ENCODE data around the gene UBE3A. TPM values are rescaled to one million over a fixed set of nuclear protein-coding genes. Genes with fewer than 3 reads are reported as not detected.

Gene UBE3A
- total RNA-seq (100 to 1,000 TPM in 1 of 2 donors, 10 to 100 TPM in 1; 86.5 to 103 TPM), polyA plus RNA-seq (ENCODE audit: insufficient read depth, low read depth, low replicate concordance) (77.3 TPM)
- long read RNA-seq, donor 1, full-length matches to known transcripts = 11 of 11 reads
- long read RNA-seq, donor 1, partial matches to known transcripts = 0 of 11 reads
- long read RNA-seq, donor 1, other reads (novel, unspliced or antisense) = 0 of 11 reads
- long read RNA-seq, donor 2, full-length matches to known transcripts = 7 of 7 reads
- long read RNA-seq, donor 2, partial matches to known transcripts = 0 of 7 reads
- long read RNA-seq, donor 2, other reads (novel, unspliced or antisense) = 0 of 7 reads

GRCh38 chr15:25438601-25439368 lies at the start of gene UBE3A:
TSS of gene UBE3A (minus strand) at chr15:25439024. CDS start at chr15:25409107, 29,917 bp downstream.
- Histone ChIP-seq H3K9me3 (no peaks in the 10 kb centered on the region), H3K4me1 (peaks cover 7% of the 10 kb centered on the region), H3K36me3 (ENCODE audit: low read depth, missing control alignments) (no peaks in the 10 kb centered on the region), H3K4me3 (peak within 1 kb of the TSS; percentile 97 to 99), H3K27ac (peak within 1 kb of the TSS; percentile 98 to 99), H3K27me3 (no peaks in the 10 kb centered on the region)
- peak; percentile 92 for DNase-seq
- TF ChIP-seq CTCF (IDR thresholded peaks at IDR 0.05) (peak in 1 of 3 experiments; percentile 60), POLR2A (IDR thresholded peaks at IDR 0.05) (peak; percentile 35)
- intact Hi-C loops (cut with DNase I; ENCODE audit: low total_unique reads) = loop anchor here (5.0 kb wide), 1 partner anchor 476 kb away; no protein-coding TSS in a partner anchor
- 1% methylated on average over 80 of the region's 97 CpGs; no CpG with 5 or more reads in 1 of the 2 donors for WGBS, 2 donors

GRCh38 chr15:25487226-25487884 lies 48.5 kb upstream of the UBE3A start:
- Histone ChIP-seq H3K27ac (no peak overlapping the region), H3K4me1 (no peaks in the 10 kb centered on the region), H3K9me3 (no peaks in the 10 kb centered on the region), H3K36me3 (ENCODE audit: low read depth, missing control alignments) (no peaks in the 10 kb centered on the region), H3K4me3 (no peak overlapping the region), H3K27me3 (no peaks in the 10 kb centered on the region)
- TF ChIP-seq POLR2A (IDR thresholded peaks at IDR 0.05) (no peak), CTCF (IDR thresholded peaks at IDR 0.05) (no peak)
- DNase-seq = no peak
- 69 to 78% methylated on average over 5 of the region's 5 CpGs for WGBS, 2 donors
- intact Hi-C loops (cut with DNase I; ENCODE audit: low total_unique reads) = no loop called here

DNA sequence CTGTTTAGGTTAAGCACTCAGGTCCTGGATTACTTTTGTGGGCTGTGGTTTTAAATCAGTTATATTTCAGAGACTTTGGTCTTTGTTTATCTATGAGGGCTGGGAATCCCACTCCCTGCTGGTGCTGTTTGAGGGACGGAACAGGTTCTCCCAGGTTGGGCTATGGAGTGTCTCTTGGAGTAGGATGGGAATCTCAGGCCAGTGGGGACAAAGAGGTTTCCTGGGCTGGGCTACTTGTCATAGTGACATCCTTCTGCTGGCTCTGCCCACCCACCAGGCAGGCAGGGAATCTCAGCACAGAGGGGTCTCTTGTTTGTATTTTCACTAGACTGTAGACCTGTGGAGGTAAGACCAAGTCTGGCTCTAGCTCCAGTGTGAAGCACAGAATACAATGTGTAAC lies 47.2 kb upstream of the UBE3A start:
- Histone ChIP-seq H3K9me3 (no peaks in the 10 kb centered on the region), H3K4me3 (no peak overlapping the region), H3K36me3 (ENCODE audit: low read depth, missing control alignments) (no peaks in the 10 kb centered on the region), H3K27ac (no peak overlapping the region), H3K4me1 (no peaks in the 10 kb centered on the region), H3K27me3 (no peaks in the 10 kb centered on the region)
- intact Hi-C loops (cut with DNase I; ENCODE audit: low total_unique reads) = no loop called here
- no peak for DNase-seq
- TF ChIP-seq CTCF (IDR thresholded peaks at IDR 0.05) (no peak), POLR2A (IDR thresholded peaks at IDR 0.05) (no peak)
- 67 to 81% methylated on average over 1 of the region's 1 CpG for WGBS, 2 donors

- H3K4me3 ChIP-seq = no peak overlapping the region
- no peak for DNase-seq
- intact Hi-C loops (cut with DNase I; ENCODE audit: low total_unique reads) = no loop called here
- TF ChIP-seq CTCF (IDR thresholded peaks at IDR 0.05) = no peak
- TF ChIP-seq POLR2A (IDR thresholded peaks at IDR 0.05) = no peak
- H3K27ac ChIP-seq = no peak overlapping the region
- WGBS, 2 donors = 35 to 44% methylated on average over 10 to 14 of the region's 14 CpGs
- no peaks in the 10 kb centered on the region for H3K4me1 ChIP-seq
- no peaks in the 10 kb centered on the region for H3K9me3 ChIP-seq
- no peaks in the 10 kb centered on the region for H3K27me3 ChIP-seq
- no peaks in the 10 kb centered on the region for H3K36me3 ChIP-seq (ENCODE audit: low read depth, missing control alignments)
Observed at GRCh38 chr15:25481208-25481859, 42.5 kb upstream of the UBE3A start.
